GM18498 (cell line): Measurements from ENCODE around the gene FIGN.

Experiments
- ATAC-seq: cut with Tn5 transposase; IDR thresholded peaks from one replicate; pipeline ENCODE4 v1.9.1; 2021; ENCODE audit warnings: mild to moderate bottlenecking, moderate library complexity; ENCODE audit not compliant: unreplicated experiment

Gene FIGN

GRCh38 chr2:163572850-163573249, 163.0 kb downstream of the FIGN start:
- no peak for ATAC-seq

- ATAC-seq = no peak
Observed at GRCh38 chr2:163571423-163572102, 164.2 kb downstream of the FIGN start.

GRCh38 chr2:163570391-163570790, 165.4 kb downstream of the FIGN start:
- ATAC-seq = no peak

- no peak for ATAC-seq
Observed at GRCh38 chr2:163565192-163565591, 170.6 kb downstream of the FIGN start.

GRCh38 chr2:163564236-163564635, 171.6 kb downstream of the FIGN start:
- no peak for ATAC-seq

GRCh38 chr2:163563336-163563735, 172.5 kb downstream of the FIGN start:
- ATAC-seq = no peak

- no peak for ATAC-seq
Observed at GRCh38 chr2:163558251-163559021, 177.4 kb downstream of the FIGN start.

- no peak for ATAC-seq
Observed at GRCh38 chr2:163556511-163556910, 179.3 kb downstream of the FIGN start.

GRCh38 chr2:163554864-163555263, 180.9 kb downstream of the FIGN start:
- ATAC-seq = no peak

- no peak for ATAC-seq
Observed at GRCh38 chr2:163553601-163554000, 182.2 kb downstream of the FIGN start.

- no peak for ATAC-seq
Observed at GRCh38 chr2:163552758-163553157, 183.1 kb downstream of the FIGN start.

- ATAC-seq = no peak
Observed at GRCh38 chr2:163551616-163552373, 184.0 kb downstream of the FIGN start.

GRCh38 chr2:163548970-163549369, 186.8 kb downstream of the FIGN start:
- ATAC-seq = no peak
